Medulla oblongata (tissue), 1 donor: Measurements from ENCODE around the gene ACACB.

Experiments
- DNase-seq: peaks from one replicate; pipeline ENCODE4 v3.0.0-alpha.2; 2015; ENCODE audit errors: extremely low spot score

Gene ACACB

GRCh38 chr12:109173443-109174240 lies 57.3 kb downstream of the ACACB start:
- no peak for DNase-seq

GRCh38 chr12:109174468-109174867 lies 58.1 kb downstream of the ACACB start:
- DNase-seq = no peak

GRCh38 chr12:109178532-109178931 lies 62.1 kb downstream of the ACACB start:
- DNase-seq = no peak

DNA sequence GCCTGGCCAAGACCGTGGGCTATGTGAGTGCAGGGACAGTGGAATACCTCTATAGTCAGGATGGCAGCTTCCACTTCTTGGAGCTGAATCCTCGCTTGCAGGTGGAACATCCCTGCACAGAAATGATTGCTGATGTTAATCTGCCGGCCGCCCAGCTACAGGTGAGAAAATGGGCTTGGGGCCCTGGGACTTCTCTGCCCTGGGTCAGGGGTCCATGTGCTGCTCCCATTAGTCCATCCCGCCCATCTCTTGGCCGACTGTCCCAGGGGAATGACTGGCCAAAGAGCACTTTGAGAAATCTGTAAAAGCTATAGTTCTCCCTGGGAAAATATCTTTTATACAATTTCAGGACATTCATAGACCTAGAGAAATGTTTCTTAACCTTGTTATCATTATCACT lies 63.5 kb downstream of the ACACB start:
- DNase-seq = no peak

DNA sequence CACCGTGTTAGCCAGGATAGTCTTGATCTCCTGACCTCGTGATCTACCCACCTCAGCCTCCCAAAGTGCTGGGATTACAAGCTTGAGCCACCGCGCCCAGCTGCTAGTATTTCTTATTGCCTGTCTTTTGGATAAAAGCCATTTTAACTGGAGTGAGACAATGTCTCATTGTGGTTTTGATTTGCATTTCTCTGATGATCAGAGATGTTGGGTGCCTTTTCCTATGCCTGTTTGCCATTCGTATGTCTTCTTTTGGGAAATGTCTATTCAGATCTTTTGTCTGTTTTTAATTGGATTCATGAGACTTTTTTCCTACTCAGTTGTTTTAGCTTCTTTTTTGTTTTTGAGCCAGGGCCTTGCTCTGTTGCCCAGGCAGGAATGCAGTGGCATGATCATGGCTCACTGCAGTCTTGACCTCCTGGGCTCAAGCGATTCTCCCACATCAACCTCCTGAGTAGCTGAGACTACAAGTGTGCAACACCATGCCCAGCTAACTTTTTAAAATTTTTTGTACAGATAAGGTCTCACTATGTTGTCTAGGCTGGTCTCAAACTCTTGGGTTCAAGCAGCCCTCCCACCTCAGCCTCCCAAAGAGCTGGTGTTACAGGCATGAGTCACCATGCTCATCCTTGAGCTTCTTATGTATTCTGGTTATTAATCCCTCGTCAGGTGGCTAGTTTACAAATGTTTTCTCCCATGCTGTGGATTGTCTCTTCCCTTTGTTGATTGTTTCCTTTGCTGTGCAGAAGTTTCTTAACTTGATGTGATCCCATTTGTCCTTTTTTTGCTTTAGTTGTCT lies 65.9 kb downstream of the ACACB start:
- peak; percentile 55 for DNase-seq

- no peak for DNase-seq
Observed at GRCh38 chr12:109185441-109185840, 69.1 kb downstream of the ACACB start.

- no peak for DNase-seq
Observed at GRCh38 chr12:109186993-109187653, 70.7 kb downstream of the ACACB start.

DNA sequence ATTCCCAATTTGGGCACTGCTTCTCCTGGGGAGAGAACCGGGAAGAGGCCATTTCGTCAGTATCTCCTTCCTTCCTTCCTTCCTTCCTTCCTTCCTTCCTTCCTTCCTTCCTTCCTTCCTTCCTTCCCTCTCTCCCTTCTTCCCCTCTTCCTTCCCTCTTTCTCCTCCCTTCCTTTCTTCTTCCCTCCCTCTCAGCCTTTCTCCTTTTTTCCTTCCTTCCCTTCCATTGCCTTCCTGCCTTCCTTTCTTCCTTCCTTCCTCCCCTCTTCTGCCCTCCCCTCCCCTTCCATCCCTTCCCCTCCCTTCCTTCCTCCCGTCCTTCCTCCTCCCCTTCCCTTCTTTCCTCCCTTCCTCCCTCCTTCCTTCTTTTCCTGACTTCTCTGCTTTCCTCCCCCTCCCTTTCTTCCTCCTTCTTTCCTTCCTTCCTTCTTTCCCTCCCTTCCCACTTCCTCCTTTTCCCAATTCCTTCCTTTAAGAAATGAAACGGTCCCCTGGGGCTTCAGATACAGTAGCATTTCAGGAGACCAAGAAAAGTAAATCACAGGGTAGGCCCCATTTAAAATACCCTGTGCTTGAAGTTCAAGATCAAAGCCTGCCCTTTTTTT lies 71.8 kb downstream of the ACACB start:
- no peak for DNase-seq

GRCh38 chr12:109189291-109189690 lies 72.9 kb downstream of the ACACB start:
- no peak for DNase-seq

GRCh38 chr12:109191621-109192250 lies 75.3 kb downstream of the ACACB start:
- DNase-seq = no peak

DNA sequence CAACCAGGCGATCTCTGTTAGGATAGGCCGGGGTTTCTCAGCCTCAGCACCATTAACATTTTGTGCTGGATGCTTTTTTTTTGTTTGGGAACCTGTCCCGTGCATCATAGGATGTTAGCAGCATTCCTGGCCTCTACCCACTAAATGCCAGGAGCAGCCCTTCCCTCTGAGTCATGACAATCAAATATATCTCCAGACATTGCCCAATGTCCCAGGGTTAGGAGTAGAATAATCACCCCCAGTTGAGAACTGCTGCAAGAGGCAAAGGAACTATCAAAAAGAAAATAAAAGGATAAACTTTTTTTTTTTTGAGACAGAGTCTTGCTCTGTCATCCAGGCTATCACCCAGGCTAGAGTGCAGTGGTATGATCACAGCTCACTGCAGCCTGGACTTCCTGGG lies 76.0 kb downstream of the ACACB start:
- no peak for DNase-seq

DNA sequence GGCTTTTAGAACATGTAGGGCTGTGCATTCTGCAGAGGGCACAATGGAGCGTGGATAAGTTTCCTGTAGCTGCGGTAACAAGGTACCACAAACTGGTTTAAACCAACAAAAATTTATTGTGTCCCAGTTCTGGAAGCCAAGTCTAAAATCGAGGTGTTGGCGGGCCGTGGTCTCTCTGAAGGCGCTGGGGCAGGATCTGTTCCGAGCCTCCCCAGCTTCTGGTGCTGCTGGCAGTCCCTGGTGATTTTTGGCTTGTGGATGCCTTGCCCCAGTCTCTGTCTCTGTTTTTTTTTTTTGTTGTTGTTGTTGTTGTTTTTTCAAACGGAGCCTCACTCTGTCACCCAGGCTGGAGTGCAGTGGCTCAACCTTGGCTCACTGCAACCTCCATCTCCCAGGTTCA lies 77.5 kb downstream of the ACACB start:
- DNase-seq = no peak

DNA sequence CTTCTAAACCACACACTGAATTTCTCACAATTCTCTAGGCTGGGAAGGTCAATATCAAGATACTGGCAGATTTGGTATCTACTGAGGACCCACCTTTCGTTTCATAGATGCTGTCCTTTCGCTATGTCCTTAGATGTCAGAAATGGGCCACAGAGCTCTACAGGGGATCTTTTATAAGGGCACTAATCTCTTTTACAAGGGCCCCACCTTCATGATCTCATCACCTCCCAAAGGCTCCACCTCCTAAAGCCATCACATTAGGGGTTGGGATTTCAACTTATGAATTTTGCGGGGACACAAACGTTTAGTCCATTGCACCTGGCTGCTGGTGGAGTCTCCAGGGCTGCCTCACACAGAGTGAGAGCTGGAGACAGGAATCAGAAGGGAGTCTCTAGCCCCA lies 79.9 kb downstream of the ACACB start:
- DNase-seq = no peak

DNA sequence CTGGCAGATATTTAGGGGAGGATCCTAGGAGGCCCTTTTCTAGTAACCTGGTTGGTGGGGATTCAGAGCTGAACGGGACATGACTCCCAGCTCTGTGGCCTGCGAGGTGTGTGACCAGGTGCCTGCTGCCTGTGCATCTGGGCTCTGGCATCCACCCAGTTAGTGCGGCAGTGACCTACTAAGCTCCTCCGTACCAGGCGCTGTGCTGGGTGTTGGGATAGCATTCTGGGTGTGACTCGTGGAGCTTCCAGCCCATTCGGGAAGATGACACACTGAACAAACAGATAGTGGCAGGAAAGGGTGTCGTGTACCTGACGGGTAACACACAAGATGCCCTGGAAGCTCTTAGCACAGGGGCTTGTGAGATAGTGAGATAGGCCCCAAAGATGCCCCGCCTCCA lies 80.9 kb downstream of the ACACB start:
- no peak for DNase-seq

DNA sequence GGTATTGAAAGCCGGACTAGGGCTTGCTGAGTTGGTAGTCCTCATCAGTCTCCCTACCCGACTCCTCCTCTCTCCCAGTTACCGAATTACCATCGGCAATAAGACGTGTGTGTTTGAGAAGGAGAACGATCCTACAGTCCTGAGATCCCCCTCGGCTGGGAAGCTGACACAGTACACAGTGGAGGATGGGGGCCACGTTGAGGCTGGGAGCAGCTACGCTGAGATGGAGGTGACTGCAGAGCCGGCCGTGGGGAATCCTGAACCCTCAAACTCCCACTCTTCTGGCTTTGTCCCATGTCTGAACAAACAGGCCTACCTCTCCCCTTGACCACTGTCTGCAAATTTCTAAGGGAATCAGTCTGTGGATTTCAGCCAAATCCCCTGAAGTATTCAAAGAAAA lies 82.9 kb downstream of the ACACB start:
- no peak for DNase-seq

GRCh38 chr12:109200825-109201495 lies 84.6 kb downstream of the ACACB start:
- no peak for DNase-seq

GRCh38 chr12:109201496-109201885 lies 85.1 kb downstream of the ACACB start:
- no peak for DNase-seq

- DNase-seq = no peak
Observed at GRCh38 chr12:109202770-109203169, 86.4 kb downstream of the ACACB start.

GRCh38 chr12:109203480-109203879 lies 87.1 kb downstream of the ACACB start:
- no peak for DNase-seq

DNA sequence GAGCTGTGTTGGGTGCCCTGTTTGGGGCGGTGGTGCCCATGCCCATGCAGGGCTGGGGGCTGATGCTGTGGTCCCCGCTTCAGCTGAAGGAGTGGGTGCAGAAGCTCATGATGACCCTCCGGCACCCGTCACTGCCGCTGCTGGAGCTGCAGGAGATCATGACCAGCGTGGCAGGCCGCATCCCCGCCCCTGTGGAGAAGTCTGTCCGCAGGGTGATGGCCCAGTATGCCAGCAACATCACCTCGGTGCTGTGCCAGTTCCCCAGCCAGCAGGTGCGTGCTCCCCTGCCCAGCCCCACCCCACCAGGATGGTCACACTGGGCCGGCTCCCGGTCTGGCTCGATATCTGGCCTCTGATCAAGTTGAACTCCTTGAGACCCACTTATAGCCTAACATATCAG lies 92.7 kb downstream of the ACACB start:
- no peak for DNase-seq

DNA sequence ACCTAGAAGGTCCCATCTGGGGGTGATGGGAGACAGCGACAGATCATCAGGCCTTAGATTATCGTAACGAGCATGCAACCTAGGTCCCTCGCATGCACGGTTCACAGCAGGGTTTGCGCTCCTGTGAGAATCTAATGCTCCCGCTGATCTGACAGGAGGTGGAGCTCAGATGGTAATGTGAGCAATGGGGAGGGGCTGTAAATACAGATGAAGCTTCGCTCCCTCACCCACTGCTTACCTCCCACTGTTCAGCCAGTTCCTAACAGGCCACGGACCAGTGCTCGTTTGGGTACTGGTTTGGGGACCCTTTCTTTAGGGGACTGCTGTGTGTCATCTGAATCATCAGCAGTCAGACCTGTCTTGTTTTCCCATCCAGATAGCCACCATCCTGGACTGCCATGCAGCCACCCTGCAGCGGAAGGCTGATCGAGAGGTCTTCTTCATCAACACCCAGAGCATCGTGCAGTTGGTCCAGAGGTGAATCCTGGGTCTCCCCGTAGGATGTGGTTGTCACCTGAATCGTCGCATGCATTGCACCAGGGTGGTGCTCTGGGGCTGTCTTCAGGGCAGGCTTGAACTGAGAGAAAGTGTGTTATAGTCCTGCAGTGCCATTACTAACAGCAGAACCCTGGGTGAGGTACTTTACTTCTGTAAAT lies 96.2 kb downstream of the ACACB start:
- no peak for DNase-seq
